ENCODE measurements around the gene CWF19L2.

GRCh38 chr11:107384144-107384852 is 73.3 kb downstream of the CWF19L2 start:
- TF ChIP-seq POLR2AphosphoS5 (IDR thresholded peaks at IDR 0.05) = no peak
- TF ChIP-seq POLR2A (IDR thresholded peaks at IDR 0.05) = no peak
- no peak for TF ChIP-seq CTCF (IDR thresholded peaks at IDR 0.05)
- no peak for TF ChIP-seq EP300 (IDR thresholded peaks at IDR 0.05)
